IPS-11a (cell line): ENCODE measurements around the gene OGDHL.
"Not testable (repeated sequence)": the region's sequence is repeated elsewhere in the genome, so short reads cannot be mapped to it uniquely, and the experiment has no call there.

Source experiments
- H3K4me3 ChIP-seq: one replicate; pipeline ENCODE4 v1.5.1; 2013; ENCODE audit warnings: low read depth, low read length, control low read depth

Gene OGDHL

DNA sequence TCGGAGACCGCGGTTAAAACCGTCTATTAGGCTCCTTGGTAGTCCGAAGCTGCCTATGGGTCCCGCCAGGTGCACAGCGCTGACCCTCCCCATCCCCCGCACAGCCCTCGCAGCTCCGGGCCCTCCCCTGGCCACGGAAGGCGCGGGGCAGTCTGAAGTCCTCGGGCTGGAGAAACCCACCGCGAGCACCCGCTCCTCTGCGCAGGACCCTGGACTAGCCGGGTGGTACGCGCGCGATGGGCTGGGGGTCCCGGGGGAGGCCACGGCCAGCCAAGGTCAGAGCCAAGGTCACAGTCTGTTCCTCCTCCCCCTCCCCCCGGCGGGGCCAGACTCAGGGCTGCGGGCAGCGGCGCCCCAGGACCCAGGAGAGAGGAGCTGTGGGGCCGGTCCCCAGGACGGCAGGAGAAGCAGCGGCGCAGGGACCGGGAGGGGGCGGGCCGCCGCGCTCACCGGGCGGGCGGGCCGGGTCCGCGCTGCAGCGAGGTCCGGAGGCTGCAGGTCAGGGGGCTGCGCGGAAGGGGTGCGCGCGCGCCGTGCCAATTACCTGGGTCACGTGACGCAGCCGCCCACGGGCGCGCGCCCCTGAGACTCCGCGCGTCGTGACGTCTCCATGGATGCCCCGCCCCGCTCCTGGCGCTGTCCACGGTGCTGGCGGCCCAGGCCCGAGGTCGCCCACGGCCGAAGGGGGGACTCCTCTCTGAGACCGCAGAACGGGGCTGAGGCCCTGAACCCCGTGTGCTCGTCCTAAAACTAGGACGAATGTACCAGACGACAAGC, at the start of gene OGDHL:
Gene OGDHL, minus strand, starts transcription at position 535 of the 777 bp plus-strand sequence. CDS start 3,731 bp downstream, outside the sequence.
- peak within 1 kb of the TSS; percentile 73 for H3K4me3 ChIP-seq

DNA sequence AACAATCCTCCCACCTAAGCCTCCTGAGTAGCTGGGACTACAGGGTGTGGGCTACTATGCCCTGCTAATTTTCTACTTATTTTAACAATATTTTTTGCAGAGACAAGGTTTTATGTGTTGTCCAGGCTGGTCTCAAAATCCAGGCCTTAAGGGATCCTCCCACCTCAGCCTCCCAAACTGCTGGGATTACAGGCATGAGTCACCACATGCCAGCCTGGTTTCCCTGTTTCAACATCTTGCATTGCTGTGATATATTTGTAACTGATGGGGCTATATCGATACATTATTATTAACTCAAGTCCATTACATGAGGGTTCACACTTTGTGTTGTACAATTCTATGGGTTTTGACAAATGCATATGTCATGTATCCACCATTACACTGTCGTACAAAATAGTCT, 41.9 kb upstream of the OGDHL start:
- no peak overlapping the region for H3K4me3 ChIP-seq

DNA sequence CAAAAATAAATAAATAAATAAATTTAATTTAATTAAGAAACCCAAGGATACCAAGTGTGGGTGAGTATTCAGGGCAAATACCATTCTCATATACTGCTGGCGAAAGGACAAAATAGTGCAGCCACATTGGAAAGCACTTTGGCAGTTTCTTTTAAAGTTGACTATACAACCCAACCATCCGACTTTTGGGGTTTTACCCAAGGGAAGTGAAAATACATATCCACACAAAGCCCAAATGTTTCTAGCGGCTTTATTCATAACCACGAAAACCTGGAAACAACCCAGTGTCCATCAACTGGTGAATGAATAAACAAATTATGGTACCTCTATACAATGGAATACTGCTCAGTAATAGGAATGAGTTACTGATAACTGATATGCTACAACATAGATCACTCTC, 36.2 kb upstream of the OGDHL start:
- H3K4me3 ChIP-seq, result no peak overlapping the region

DNA sequence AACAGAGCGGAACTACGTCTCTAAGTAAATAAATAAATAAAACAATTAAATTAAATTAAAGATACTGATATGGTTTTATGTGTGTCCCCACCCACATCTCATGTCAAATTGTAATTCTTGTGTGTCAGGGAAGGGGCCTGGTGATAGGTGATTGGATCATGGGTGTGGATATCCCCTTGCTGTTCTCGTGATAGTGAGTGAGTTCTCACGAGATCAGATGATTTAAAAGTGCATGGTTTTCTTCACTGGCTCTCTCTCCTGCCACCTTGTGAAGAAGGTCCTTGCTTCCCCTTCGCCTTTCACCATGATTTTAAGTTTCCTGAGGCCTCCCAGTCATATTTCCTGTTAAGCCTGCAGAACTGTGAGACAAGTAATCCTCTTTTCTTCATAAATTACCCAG, 29.0 kb upstream of the OGDHL start:
- no peak overlapping the region for H3K4me3 ChIP-seq

DNA sequence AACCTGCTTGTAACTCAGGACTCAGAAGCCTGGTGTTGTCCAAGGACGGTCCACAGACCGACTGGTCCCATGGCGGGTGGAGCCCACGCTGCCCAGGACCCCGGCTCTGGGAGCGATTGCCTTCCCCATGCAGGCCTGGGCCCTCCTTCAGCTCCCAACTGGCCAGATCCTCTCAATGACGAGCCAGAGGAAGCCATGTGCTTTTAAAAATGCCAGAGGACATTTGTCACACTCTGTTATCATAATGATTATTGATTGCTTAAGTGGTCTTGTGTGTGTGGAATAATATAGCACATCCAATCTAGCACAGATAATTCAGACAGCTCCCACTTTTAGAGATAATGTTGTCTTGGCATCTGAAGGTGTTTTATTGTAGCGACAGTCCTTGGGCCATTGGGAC, 22.6 kb upstream of the OGDHL start:
- H3K4me3 ChIP-seq, result no peak overlapping the region

DNA sequence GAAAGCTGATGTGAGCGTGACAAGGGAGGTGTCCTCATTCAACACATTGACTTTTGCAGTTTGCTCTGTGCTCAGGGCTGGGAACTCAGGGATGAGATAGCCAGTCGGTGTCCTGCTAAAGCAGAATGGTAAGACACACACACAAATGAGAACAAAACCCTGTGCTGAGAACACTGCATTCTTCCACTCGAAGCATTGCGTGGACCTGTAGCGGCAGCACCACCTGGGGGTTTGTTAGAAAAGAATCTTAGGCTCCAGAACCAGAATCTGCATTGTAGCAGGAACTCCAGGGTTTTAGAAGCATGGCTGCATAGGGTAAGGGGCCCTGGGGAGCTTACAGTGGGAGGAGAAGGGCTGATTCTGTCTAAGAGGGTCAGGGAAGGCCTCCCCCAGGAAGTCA, 21.5 kb upstream of the OGDHL start:
- H3K4me3 ChIP-seq, result no peak overlapping the region

DNA sequence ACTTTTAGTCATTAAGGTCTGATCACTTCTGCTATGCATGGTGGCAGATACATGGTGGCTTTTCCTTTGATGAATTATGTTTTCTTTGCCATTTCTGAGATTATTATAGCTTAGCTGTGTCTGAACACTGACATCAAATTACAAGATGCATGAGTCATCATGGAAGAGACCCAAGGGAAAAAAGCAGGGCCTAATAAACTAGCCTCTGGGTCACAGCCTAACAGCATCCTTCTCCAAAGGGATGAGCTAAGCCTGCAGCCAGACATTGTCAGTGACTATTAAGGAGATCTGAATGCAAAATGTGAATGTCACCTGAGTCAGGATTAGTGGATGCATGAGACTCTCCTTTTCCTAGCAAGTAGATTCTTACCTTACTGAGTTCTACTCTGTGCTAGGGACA, 19.1 kb upstream of the OGDHL start:
- H3K4me3 ChIP-seq, result no peak overlapping the region

DNA sequence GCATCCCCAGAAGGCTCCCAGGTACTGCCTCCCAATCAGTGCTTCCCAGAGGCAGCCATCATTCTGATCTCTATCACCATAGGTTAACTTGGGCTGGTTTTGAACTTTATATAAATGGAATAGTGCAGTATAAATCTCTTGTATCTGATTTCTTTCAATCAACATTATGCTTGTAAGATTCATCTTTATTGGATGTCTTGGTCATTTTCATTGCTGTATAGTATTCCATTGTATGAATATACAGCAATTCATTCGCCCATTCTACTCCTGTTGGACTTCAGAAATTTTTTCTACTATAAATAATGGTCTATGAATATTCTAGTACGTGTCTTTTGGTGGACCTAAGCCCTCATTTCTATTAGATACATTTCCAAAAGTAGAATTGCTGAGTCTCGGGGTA, 16.1 kb upstream of the OGDHL start:
- H3K4me3 ChIP-seq, result no peak overlapping the region

DNA sequence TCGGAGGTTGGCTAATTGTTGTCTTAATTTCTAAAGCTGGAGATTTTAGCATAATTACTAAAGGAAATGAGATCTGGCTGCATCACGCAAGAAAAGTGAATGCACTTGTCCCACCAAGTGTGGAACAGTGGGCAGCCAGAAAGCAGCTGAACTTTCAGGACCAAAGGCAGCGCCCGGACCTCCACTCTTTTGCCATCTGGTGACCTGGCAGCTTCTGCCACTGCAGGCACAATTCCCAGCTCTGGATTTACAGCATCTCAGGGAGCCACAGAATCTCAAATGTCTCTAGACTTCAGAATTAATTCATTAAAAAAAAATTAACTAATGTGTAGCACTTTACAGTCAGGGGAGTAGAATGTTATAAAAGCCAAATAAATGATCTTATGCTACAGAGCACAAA, 14.7 kb upstream of the OGDHL start:
- no peak overlapping the region for H3K4me3 ChIP-seq

DNA sequence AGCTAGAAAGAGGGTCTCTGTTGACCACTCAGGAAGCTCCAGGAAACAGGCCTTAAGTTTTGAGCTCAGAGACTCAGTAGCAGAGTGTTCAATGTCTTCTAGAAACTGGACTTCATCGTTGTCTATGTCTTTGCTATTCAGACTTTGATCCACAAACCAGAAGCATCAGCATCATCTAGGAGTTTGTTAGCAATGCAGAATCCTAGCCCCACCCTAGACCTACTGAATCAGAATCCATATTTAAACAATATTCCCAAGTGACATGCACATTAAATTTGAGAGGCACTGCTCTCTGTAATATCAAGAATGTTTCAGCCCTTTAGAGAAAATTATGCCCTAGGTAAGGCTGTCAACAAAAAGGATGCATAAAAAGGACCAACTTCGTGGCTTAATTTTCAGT, 12.9 kb upstream of the OGDHL start:
- H3K4me3 ChIP-seq, result no peak overlapping the region

DNA sequence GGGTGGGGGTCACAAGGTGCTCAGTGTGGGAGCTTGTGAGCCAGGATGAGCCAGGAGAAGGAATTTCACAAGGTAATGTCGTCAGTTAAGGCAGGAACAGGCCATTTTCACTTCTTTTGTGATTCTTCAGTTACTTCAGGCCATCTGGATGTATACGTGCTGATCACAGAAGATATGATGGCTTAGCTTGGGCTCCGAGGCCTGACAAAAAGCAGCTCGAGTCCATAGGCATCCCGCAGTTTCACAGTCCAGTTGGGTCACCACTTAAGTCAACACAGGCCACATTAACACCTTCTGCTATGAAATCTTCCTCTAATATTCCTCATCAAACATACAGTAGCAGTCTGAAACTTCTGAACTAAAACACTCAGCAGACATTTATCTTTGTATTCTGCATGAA, 10.8 kb upstream of the OGDHL start:
- not testable (repeated sequence) for H3K4me3 ChIP-seq

DNA sequence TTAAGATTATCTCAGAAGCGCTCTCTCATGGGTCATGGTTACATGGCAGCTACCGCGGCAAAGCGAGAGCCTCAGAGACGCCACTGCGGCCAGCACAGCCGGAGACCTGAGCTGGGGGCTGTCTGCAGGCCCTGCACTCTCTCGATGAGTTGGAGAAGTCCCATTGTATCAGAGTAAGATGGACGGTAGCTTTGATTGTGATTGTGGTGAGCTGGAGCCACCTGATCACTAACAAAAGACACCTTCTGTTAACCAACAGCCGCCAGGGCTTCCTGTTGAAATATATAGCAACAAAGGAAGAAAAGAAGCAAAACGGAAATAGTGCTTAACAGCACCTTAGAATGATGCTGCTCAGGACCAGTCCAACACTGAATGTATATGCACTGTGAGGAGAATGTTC, 8.9 kb upstream of the OGDHL start:
- H3K4me3 ChIP-seq, result not testable (repeated sequence)

DNA sequence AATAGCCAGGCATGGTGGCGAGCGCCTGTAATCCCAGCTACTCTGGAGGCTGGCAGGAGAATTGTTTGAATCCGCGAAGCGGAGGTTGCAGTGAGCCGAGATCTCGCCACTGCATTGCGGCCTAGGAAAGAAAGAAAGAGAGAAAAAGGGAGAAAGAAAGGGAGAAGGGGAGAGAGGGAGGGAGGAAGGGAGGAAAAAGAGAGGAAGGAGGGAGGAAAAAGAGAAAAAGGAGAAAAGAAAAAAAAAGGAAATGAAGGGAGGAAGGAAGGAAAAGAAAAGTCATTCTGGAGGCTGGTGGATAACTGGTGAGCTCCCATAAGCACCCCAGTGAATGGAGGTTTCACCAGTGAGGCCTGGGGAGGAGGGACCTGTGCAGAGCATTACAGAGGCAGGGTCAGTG, 7.6 kb upstream of the OGDHL start:
- H3K4me3 ChIP-seq, result no peak overlapping the region

DNA sequence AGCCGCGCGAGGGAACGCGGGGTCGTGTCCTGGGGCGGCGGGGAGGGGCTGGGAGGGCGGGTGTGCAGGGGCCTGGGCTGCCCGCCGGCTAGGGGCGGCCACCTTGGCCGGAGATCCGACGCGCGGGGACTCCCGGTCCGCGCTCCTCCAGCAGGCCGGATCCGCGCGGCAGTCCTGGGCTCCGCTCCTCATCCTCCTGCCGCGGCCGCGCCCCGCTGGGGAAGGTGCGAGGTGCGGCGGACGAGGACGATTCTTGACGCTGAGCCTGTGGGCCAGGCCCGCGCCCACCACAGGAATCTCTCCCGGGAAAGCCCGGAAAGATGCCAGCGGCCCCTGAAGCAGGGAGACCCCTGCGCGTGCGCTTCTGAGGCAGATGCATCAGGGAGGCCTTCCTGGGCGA, 6.6 kb upstream of the OGDHL start:
- no peak overlapping the region for H3K4me3 ChIP-seq

DNA sequence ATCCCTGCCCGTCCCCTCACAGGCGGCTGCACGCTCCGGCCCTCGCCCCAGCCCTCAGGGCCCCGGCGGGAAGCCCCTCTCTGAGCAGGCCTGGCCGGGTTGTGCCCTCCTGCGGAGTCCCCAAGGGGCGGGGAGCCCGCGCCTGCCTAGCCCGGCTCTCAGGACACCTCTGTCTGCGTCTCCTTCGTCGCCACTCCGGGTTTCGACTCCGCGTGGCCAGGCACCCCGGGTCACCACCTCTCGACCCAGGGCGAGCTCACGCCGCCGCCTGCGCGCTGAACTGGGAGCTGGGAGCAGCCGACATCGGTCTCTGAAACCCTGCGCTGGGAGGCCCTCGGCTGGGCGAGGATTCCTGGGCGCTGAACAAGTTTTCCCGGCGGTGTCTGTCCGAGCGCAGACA, 6.2 kb upstream of the OGDHL start:
- no peak overlapping the region for H3K4me3 ChIP-seq

DNA sequence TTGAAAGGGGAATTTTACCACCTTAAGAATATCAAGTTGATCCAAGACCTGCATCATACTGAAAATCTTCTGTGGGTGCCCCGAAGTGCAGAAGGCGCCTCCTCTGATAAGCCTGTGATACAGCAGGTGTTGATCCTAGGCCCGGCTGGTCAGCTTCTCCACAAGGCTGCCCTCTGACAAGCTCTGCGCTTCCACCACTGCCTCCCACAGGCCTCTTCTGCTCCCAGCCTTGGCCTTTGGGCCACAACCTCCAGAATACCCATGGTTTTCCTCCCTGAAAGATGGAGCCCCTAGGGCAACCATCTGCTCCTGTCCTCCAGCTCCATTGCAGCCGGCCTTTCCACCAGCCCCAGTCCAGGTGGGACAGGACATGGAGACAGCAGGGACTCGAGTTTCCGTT, 5.6 kb upstream of the OGDHL start:
- H3K4me3 ChIP-seq, result no peak overlapping the region

DNA sequence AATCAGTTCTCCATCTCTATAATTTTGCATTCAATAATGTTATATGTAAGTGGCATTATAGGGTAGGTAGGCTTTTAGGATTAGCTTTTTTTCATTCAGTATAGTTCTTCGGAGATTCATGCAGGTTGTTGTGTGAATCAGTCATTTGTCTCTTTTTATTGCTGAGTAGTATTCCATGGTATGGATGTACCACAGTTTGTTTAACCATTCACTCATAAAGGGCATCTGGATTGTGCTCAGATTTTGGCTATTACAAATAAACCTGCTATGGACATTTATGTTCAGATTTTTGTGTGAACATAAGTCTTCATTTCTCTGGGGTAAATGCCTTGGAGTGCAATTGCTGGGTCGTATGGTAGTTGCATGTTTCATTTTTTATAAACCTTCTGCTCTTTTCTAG, 4.4 kb upstream of the OGDHL start:
- no peak overlapping the region for H3K4me3 ChIP-seq

DNA sequence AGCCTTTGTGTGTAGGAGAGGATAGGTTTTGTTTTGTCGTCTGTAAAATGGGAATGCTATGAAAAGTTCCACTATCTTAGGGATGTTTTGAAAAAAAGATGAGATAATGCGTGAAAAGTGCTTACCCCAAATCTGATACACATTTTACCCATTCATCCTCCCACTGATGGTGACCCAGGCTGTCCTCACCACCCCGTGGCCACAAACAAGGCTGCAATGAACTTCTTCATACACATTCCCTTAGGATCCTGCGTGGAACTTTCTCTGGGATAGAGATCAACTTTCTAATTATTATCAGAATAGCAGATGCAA, 399 bp upstream of the OGDHL start:
- H3K4me3 ChIP-seq, result peak overlapping the region; percentile 73

DNA sequence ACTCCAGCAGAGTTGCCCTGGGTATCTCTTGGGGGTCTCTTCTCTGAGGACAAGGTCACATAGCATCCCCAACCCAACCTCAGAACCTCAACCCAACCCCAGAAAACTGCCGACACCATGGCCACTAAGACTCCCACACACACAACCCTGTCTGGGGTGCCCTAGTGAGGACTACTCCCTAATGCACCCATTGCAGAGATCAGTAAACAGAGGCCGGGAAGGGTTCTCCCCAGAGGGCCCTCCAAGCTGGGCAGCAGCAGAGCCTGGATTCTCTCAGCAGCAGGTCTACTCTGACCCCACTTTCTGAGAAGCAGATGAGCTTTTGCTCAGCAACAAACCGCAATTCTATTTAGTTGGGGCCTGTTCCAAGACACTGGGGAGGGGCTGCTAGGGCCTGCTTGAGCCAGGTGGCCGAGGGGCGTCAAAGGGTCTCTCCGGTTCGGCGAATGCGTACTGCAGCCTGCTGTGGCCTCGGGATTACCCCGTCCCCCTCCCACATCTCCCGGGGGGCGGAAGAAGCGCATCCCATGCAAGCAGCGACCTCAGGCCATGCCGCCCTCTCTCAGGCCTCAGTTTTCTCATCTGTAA, 828 bp downstream of the OGDHL start:
- H3K4me3 ChIP-seq, result peak overlapping the region; percentile 73

DNA sequence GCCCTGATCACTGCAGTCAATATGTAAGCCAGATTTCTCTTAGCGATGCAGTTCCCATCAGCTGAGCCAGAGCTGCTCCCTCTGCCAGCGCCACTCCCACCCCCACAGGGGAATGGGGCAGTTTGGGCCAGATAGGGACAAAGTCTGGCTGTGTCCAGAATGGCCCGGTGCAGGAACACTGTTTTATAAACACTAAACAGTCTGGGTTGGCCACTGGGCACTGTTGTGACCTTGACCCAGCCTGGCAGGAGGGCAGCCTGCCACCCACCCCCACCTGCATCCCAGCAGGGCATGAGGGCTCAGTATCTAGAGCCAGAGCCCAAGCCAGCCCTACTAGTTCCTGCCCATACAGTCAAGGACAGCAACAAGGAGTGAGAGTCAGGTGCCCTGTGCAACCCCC, 1.3 kb downstream of the OGDHL start:
- H3K4me3 ChIP-seq, result no peak overlapping the region

DNA sequence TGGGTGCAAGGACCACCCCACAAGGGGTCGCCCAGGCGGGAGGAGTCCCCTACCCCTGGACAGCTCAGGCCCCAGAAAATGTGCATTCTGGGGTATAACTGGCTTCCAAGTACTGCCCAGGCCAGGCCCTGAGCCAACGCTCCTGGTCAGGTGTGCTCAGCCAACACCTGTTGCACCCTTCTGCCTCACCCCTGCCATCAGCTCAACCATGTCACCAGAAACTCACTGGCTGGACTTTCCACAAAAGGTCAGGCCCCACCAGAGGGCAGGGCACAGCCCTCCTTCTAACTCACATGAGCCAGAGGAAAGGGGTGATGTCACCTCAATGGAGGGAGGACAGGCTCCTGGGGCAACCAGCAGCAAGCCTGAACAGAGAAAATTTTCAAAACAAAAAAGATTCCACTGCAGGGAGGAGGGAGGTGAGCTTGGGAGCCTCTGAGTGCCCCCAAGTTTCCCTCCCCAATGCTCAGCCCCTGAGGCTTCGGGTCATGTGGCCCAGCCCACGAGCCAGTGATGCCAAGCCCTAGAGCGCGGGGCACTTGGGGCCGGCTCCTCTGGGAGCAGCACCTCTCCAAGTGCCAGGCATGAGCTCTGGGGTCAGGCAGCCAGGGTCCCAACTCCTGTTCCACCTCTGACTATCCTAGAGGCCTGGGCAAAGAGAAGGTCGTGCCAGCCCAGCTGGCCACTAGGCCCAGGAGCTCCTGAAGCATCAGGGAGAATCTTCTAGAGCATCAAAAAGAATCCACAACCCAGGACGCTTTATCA, 2.2 kb downstream of the OGDHL start:
- H3K4me3 ChIP-seq, result no peak overlapping the region

DNA sequence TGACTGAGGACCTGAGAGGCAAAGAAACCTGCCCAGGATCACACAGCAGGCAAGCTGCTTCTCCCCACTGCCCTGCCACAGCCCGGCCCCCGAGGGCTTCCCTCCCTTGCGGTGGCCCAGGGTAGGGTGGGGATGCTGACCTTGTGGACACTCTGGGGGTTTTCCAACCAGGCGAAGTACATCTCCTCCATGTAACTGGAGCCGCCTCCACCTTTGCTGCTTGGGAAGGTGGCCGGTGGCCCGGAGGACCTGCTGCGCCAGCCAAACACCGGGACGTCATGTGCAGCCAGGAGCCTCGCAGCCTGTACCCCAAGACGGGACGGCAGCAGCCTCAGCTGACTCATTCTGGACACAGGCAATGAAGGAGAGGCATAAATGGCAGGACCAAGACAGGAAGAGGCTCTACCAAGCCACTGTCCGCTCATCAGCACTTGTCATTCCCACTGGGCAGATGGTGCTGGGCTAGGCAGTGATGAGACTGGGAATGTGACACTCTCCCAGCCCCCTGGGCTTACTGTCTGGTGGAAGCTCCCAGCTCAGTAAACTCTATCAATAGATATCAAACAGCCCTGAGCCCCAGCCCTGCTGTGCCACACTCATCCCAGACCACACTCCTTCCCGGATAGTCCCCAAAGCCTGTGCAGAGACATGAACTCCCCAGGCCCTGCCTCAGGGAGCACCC, 3.7 kb downstream of the OGDHL start:
- no peak overlapping the region for H3K4me3 ChIP-seq
